K562 (cell line): ENCODE data around the gene ABHD13. TPM values are rescaled to one million over a fixed set of nuclear protein-coding genes. Genes with fewer than 3 reads are reported as not detected.

Experiments
- ATAC-seq: fragments of 200-7000 bp; cut with Tn5 transposase; 3 replicates; pipeline ENCODE4 v1.9.1; 2020; ENCODE audit warnings: moderate library complexity
- BruUV-seq: library from RNA; stranded (reverse); fragments of 400-500 nt; replicated peaks from 2 replicates; lab custom pipeline; 2021; lab: Mats Ljungman, UMichigan
- CTCF ChIA-PET: fragments of 300-600 bp; formaldehyde crosslinking; extraction: SDS; loops from one replicate; lab custom pipeline; 2021; ENCODE audit warnings: low intra/inter-chr PET ratio; lab: Yijun Ruan, JAX
- POLR2A ChIA-PET: fragments of 300-600, 350-650 bp; sonication (Branson Sonifier 250); formaldehyde crosslinking; extraction: SDS; loops from one replicate; lab custom pipeline; 2021; ENCODE audit warnings: antibody characterized with exemption, inconsistent platforms; lab: Yijun Ruan, JAX
- DNase-seq, 4 experiments: peaks; one replicate each; pipeline versions ENCODE4 v3.0.0 to v3.0.0-alpha.2; 2011 to 2018; ENCODE audit warnings: low spot score in 3 of 4, mixed read lengths in 3 of 4; ENCODE audit errors: extremely low read depth in 1 of 4
- FAIRE-seq: peaks from 2 replicates; lab custom pipeline; 2011; peaks lifted over from hg19 to GRCh38; lab: Jason Lieb, UNC
- H2AFZ ChIP-seq: 2 replicates; pipeline ENCODE4 v1.6.0; 2011; ENCODE audit warnings: low read depth, low read length, control low read depth, inconsistent platforms
- H3K27ac ChIP-seq: fragments of 200-600 bp; 3 replicates; pipeline ENCODE4 v1.8.0; 2011; ENCODE audit warnings: low read depth, mild to moderate bottlenecking, control low read depth, inconsistent platforms, low read length, moderate library complexity, mixed read lengths; ENCODE audit errors: extremely low read depth
- H3K27me3 ChIP-seq, 2 experiments: fragments of 300-600 bp in 1 of 2; 2 replicates in 1 of 2; 3 replicates in 1 of 2; pipeline versions ENCODE4 v1.6.0 to v1.8.0; 2011; ENCODE audit warnings: inconsistent platforms in 2 of 2, low read length in 2 of 2, mild to moderate bottlenecking in 1 of 2, mixed read lengths in 1 of 2, moderate library complexity in 1 of 2; ENCODE audit not compliant: control insufficient read depth in 2 of 2, insufficient read depth in 2 of 2
- H3K36me3 ChIP-seq: fragments of 300-600 bp; 3 replicates; pipeline ENCODE4 v1.8.0; 2011; ENCODE audit warnings: mild to moderate bottlenecking, low read length, inconsistent platforms; ENCODE audit not compliant: control insufficient read depth, insufficient read depth
- H3K4me1 ChIP-seq, 2 experiments: fragments of 200-600 bp in 1 of 2; replicated peaks in 1 of 2; 2 replicates in 1 of 2; 3 replicates in 1 of 2; pipeline versions ENCODE4 v1.5.1 to v1.8.0; 2011; ENCODE audit warnings: inconsistent platforms in 2 of 2, low read length in 2 of 2, mild to moderate bottlenecking in 1 of 2, mixed read lengths in 1 of 2, moderate library complexity in 1 of 2; ENCODE audit not compliant: control insufficient read depth in 2 of 2, insufficient read depth in 2 of 2
- H3K4me2 ChIP-seq: 2 replicates; pipeline ENCODE4 v1.6.1; 2011; ENCODE audit warnings: low read length, control low read depth, inconsistent platforms, mixed read lengths; ENCODE audit not compliant: insufficient read depth
- H3K4me3 ChIP-seq: fragments of 200-600 bp; sonication (generic), shearing (Covaris generic); 2 replicates; pipeline ENCODE4 v1.5.1; 2016; ENCODE audit warnings: control low read depth, inconsistent platforms
- H3K79me2 ChIP-seq: fragments of 200-600 bp; 3 replicates; pipeline ENCODE4 v1.8.0; 2011; ENCODE audit warnings: low read length, inconsistent platforms; ENCODE audit not compliant: control insufficient read depth, insufficient read depth
- H3K9ac ChIP-seq, 2 experiments: 2 replicates each; pipeline versions ENCODE4 v1.6.0 to v1.6.1; 2011; ENCODE audit warnings: low read depth in 2 of 2, low read length in 2 of 2, control low read depth in 1 of 2, inconsistent platforms in 1 of 2, mild to moderate bottlenecking in 1 of 2, mixed read lengths in 1 of 2; ENCODE audit not compliant: insufficient read depth in 1 of 2
- H3K9me1 ChIP-seq: one replicate; pipeline ENCODE4 v1.6.0; 2011; ENCODE audit warnings: inconsistent platforms, mild to moderate bottlenecking, low read length, moderate library complexity; ENCODE audit not compliant: control insufficient read depth, insufficient read depth
- H3K9me3 ChIP-seq: replicated peaks from 2 replicates; pipeline ENCODE4 v1.5.1; 2011; ENCODE audit warnings: low read depth, low read length, inconsistent platforms; ENCODE audit not compliant: control insufficient read depth, insufficient read depth
- H4K20me1 ChIP-seq: replicated peaks from 2 replicates; pipeline ENCODE4 v1.6.1; 2011; ENCODE audit warnings: low read length, inconsistent platforms, mixed read lengths; ENCODE audit not compliant: control insufficient read depth, insufficient read depth
- CAMTA2 ChIP-seq: fragments of 250-450 bp; sonication (Bioruptor Pico); conservative IDR thresholded peaks from 2 replicates; pipeline ENCODE4 v1.5.1; 2022
- CBFA2T3 ChIP-seq: fragments of 450-650 bp; IDR thresholded peaks from 2 replicates; pipeline ENCODE4 v1.6.1; 2017
- CTCF ChIP-seq, 3 experiments: IDR thresholded peaks in 2 of 3; conservative IDR thresholded peaks in 1 of 3; 2 replicates each; pipeline ENCODE4 v1.5.1; 2011 to 2012; ENCODE audit warnings: low read length in 3 of 3, mild to moderate bottlenecking in 3 of 3, control low read depth in 2 of 3, improper control_type of control experiment in 1 of 3, inconsistent platforms in 1 of 3, low read depth in 1 of 3, mixed read lengths in 1 of 3, moderate library complexity in 1 of 3; ENCODE audit not compliant: insufficient read depth in 2 of 3
- ETS1 ChIP-seq: conservative IDR thresholded peaks from 2 replicates; pipeline ENCODE4 v1.6.1; 2011; ENCODE audit warnings: low read depth, mild to moderate bottlenecking, low read length; ENCODE audit not compliant: control insufficient read depth
- KLF16 ChIP-seq: IDR thresholded peaks from 2 replicates; pipeline ENCODE4 v1.6.1; 2016; ENCODE audit warnings: antibody characterized with exemption
- MECOM ChIP-seq: fragments of 250-450 bp; sonication (Bioruptor Pico); IDR thresholded peaks from 2 replicates; pipeline ENCODE4 v1.8.0; 2022; ENCODE audit warnings: inconsistent platforms
- MEIS2 ChIP-seq: fragments of 450-650 bp; IDR thresholded peaks from 2 replicates; pipeline ENCODE4 v1.6.1; 2014; ENCODE audit warnings: mild to moderate bottlenecking; ENCODE audit not compliant: partially characterized antibody
- TCF3 ChIP-seq: sonication (generic); formaldehyde crosslinking; IDR thresholded peaks from 2 replicates; pipeline ENCODE4 v1.4.0; 2020; ENCODE audit warnings: mild to moderate bottlenecking, missing genetic modification reagents
- TCFL5 ChIP-seq: fragments of 250-450 bp; sonication (Bioruptor Pico); conservative IDR thresholded peaks from 2 replicates; pipeline ENCODE4 v1.6.1; 2021; ENCODE audit warnings: mild to moderate bottlenecking, moderate library complexity, matching md5 sums
- TEAD4 ChIP-seq, 2 experiments: sonication (generic) in 1 of 2; formaldehyde crosslinking in 1 of 2; IDR thresholded peaks; 2 replicates each; pipeline versions ENCODE4 v1.6.1 to v1.8.0; 2012 to 2022; ENCODE audit warnings: borderline replicate concordance in 1 of 2, inconsistent platforms in 1 of 2, low read length in 1 of 2, mild to moderate bottlenecking in 1 of 2, missing genetic modification reagents in 1 of 2
- ZNF589 ChIP-seq: fragments of 200-800 bp; sonication (Bioruptor generic); IDR thresholded peaks from 2 replicates; pipeline ENCODE4 v1.6.1; 2016; ENCODE audit warnings: low read depth, missing genetic modification characterization, missing compliant biosample characterization
- ZNF778 ChIP-seq: fragments of 450-650 bp; formaldehyde crosslinking; IDR thresholded peaks from 2 replicates; pipeline ENCODE4 v1.4.0; 2020; ENCODE audit warnings: mild to moderate bottlenecking, moderate library complexity
- WGBS: fragments of 100-300 bp; shearing (Covaris generic); methylation state at CpG from one replicate; pipeline ENCODE4 v1.1.6; 2016; ENCODE audit warnings: low coverage, mixed read lengths; ENCODE audit not compliant: insufficient coverage; ENCODE audit errors: missing lambda C conversion rate; 5-methylcytosine and 5-hydroxymethylcytosine counted together
- in situ Hi-C: fragments of 300-500 bp; cut with MboI; formaldehyde crosslinking; loops from 4 replicates; pipeline ENCODE4 v1.15.0; 2018; ENCODE audit warnings: inconsistent platforms, mixed read lengths
- intact Hi-C: fragments of 100-400 bp; cut with micrococcal nuclease; formaldehyde crosslinking; loops from 2 replicates; pipeline ENCODE4 v1.14.2; 2022
- polyA plus RNA-seq, 8 experiments: library from polyadenylated mRNA; depleted of rRNA in 4 of 8; stranded (reverse) in 5 of 8; unstranded in 3 of 8; fragments of >200 nt; fragmentation: Nextera tagmentation in 2 of 8; fragmentation: Illumina TruSeq in 1 of 8; extraction: Ambion mirVana in 2 of 8; extraction: Trizol in 1 of 8; gene quantifications; 2 replicates each; pipeline versions ENCODE4 v1.2.1 to v1.2.3, GENCODE V29; 2011 to 2014; ENCODE audit warnings: inconsistent platforms in 1 of 8, missing spikeins in 1 of 8
- total RNA-seq, 7 experiments: library from RNA; depleted of rRNA in 6 of 7; stranded (reverse); fragments of >200 nt in 6 of 7; fragmentation: Illumina TruSeq in 2 of 7; extraction: Trizol in 2 of 7; gene quantifications; 2 replicates each; pipeline versions ENCODE4 v1.2.1 to v1.2.3, GENCODE V29; 2011 to 2021; ENCODE audit warnings: low replicate concordance in 1 of 7

Gene ABHD13
- total and polyA plus RNA-seq, 9 of the 15 experiments (the other 6 are each of a cell fraction or from before 2014, with no cell fraction given): 1.7 to 7.0 (median 4.1) TPM

- Histone ChIP-seq H4K20me1 (no peaks in the 10 kb centered on the region), H3K27me3 (no peaks in the 10 kb centered on the region), H3K9me1 (no peaks in the 10 kb centered on the region), H3K4me1 (no peaks in the 10 kb centered on the region; a peak in 1 of 5 replicates), H3K9me3 (no peaks in the 10 kb centered on the region), H3K36me3 (no peaks in the 10 kb centered on the region), H3K4me2 (no peak overlapping the region), H2AFZ (no peak overlapping the region), H3K9ac (no peak overlapping the region), H3K27ac (no peak overlapping the region), H3K4me3 (no peak overlapping the region), H3K79me2 (no peaks in the 10 kb centered on the region)
- no peak for ATAC-seq
- TF ChIP-seq TCF3 (peak; percentile 35; the same call in 1 of the 2 replicates), MECOM (CRISPR knock-in tag) (0 out of 2 replicates have a peak, but pooled peaks have one; percentile 33), MEIS2 (peak; percentile 45), TEAD4 (IDR thresholded peaks at IDR 0.05; ENCODE audit: low read length) (peak; percentile 35), TEAD4 (CRISPR knock-in tag; IDR thresholded peaks at IDR 0.05; ENCODE audit: borderline replicate concordance) (no peak), CBFA2T3 (peak; percentile 29; the same call in 1 of the 2 replicates), TCFL5 (no peak)
- ChIA-PET CTCF (no interaction called here), POLR2A (interaction anchor here (0.8 kb wide), 1 partner anchor 15 kb away, joined by 3 read pairs; no protein-coding TSS in a partner anchor)
- in situ Hi-C loops: no loop called here
- DNase-seq: peak in 2 of 4 experiments; percentile 4 to 6
- intact Hi-C loops: no loop called here
- no TSS peak for BruUV-seq
- 0% methylated on average over 4 of the region's 4 CpGs for WGBS
- FAIRE-seq: no peak
Observed at GRCh38 chr13:108281901-108282300, 63.7 kb downstream of the ABHD13 start.

- BruUV-seq: no TSS peak
- H3K4me3 ChIP-seq: no peak overlapping the region
- intact Hi-C loops: no loop called here
- CTCF ChIA-PET: no interaction called here
- no peak for ATAC-seq
- H3K9me3 ChIP-seq: no peaks in the 10 kb centered on the region
- no peaks in the 10 kb centered on the region; a peak in 1 of 5 replicates for H3K4me1 ChIP-seq
- 13% methylated on average over 3 of the region's 3 CpGs for WGBS
- no peaks in the 10 kb centered on the region for H4K20me1 ChIP-seq
- POLR2A ChIA-PET: no interaction called here
- no peak for FAIRE-seq
- H3K9me1 ChIP-seq: no peaks in the 10 kb centered on the region
- DNase-seq: no peak
- in situ Hi-C loops: no loop called here
- no peak overlapping the region for H2AFZ ChIP-seq
- H3K79me2 ChIP-seq: no peaks in the 10 kb centered on the region
- no peaks in the 10 kb centered on the region for H3K27me3 ChIP-seq
- no peak overlapping the region for H3K27ac ChIP-seq
- H3K36me3 ChIP-seq: no peaks in the 10 kb centered on the region
- H3K4me2 ChIP-seq: no peak overlapping the region
- no peak overlapping the region for H3K9ac ChIP-seq
- TF ChIP-seq CTCF (IDR thresholded peaks at IDR 0.05 in 2 of 3, conservative IDR thresholded peaks at IDR 0.05 in 1 of 3; ENCODE audit: insufficient read depth in 2 of 3, low read depth in 1 of 3, low read length in 3 of 3) (no peak), ZNF589 (no peak), ETS1 (no peak), ZNF778 (CRISPR knock-in tag) (no peak), KLF16 (no peak), CAMTA2 (no peak)
Observed at GRCh38 chr13:108283110-108283509, 64.9 kb downstream of the ABHD13 start.
